Measurements from ENCODE around the gene PHACTR3.

PHACTR3 gene

DNA sequence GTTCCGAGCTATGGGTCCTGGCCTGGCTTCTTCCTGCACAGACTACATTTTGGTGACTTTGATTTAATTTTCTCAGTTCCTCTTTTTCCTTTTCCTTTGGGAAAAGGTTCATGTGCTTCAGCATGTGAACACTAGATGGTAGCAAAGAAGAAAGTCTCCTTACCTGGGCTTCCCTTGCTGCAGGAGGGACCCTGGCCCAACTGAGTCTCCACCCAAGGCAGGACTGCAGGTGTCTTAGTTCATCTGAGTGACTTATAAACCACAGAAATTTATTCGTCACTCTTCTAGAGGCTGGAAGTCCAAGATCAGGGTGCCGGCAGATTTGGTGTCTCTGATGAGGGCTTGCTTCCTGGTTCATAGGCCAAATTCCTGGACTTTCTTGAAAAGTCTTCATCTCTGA, 165.9 kb downstream of the PHACTR3 start:
- no peak overlapping the region for H3K23ac ChIP-seq (ENCODE audit: low read length)
- H3K9ac ChIP-seq (ENCODE audit: low read length): no peak overlapping the region
- no peak overlapping the region for H3K4me2 ChIP-seq (ENCODE audit: low read length)
- H3K79me2 ChIP-seq (ENCODE audit: control insufficient read depth, insufficient read depth, low read length, poor library complexity): no peaks in the 10 kb centered on the region
- H2AK5ac ChIP-seq (ENCODE audit: low read length): no peak overlapping the region
- H3K27ac ChIP-seq (ENCODE audit: low read depth, low read length): no peak overlapping the region
- WGBS (ENCODE audit: extremely low coverage, insufficient coverage, insufficient read length): no CpG with 5 or more reads among the region's 3 CpGs
- H3K14ac ChIP-seq (ENCODE audit: low read length): no peak overlapping the region
- H3K4me1 ChIP-seq (ENCODE audit: control insufficient read depth in 1 of 2, insufficient read depth in 2 of 2, low read length in 2 of 2): no peaks in the 10 kb centered on the region
- H3K79me1 ChIP-seq (ENCODE audit: low read length): no peaks in the 10 kb centered on the region
- H3K9me3 ChIP-seq (ENCODE audit: insufficient read depth, low read depth, low read length): peaks cover 7% of the 10 kb centered on the region
- H3K4ac ChIP-seq (ENCODE audit: low read depth, low read length): no peak overlapping the region
- no peak overlapping the region for H3K4me3 ChIP-seq (ENCODE audit: low read depth, low read length)
- H4K12ac ChIP-seq (ENCODE audit: low read depth, low read length): no peak overlapping the region
- no peaks in the 10 kb centered on the region for H3K36me3 ChIP-seq (ENCODE audit: control insufficient read depth in 1 of 2, insufficient read depth in 2 of 2, low read length in 2 of 2)
- H2BK120ac ChIP-seq (ENCODE audit: insufficient read depth, low read length, poor library complexity): no peak overlapping the region
- H2BK12ac ChIP-seq (ENCODE audit: low read length): no peak overlapping the region
- H4K8ac ChIP-seq (ENCODE audit: low read depth, low read length): no peak overlapping the region
- no peak overlapping the region for H4K91ac ChIP-seq (ENCODE audit: low read depth, low read length)
- H3K27me3 ChIP-seq (ENCODE audit: insufficient read depth, low read length): no peaks in the 10 kb centered on the region
- H2AFZ ChIP-seq (ENCODE audit: insufficient read depth, low read length, poor library complexity): no peak overlapping the region
- DNase-seq: peak in 1 of 2 donors; percentile 8
- H3K18ac ChIP-seq (ENCODE audit: low read length): no peak overlapping the region
- no peak overlapping the region for H2BK5ac ChIP-seq (ENCODE audit: low read depth, low read length, poor library complexity)

DNA sequence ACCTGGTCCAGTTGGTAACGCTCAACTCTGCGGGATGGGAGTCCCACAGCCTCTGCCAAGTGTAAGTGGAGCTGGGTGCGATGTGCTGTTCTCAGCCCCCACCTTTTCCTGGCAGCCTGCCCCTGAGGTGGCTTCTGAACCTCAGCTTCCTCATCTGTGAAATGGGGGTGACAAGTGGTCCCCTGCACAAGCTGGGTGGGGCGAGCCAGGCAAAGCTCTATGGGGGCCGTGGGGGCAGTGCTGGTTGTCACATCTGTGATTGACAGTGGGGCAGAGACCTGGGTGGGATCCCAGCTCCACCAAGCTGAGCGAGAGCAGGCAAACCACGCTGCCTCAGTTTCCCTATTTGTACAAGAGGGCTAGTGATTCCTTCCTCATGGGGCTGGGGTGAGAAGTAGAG, 166.5 kb downstream of the PHACTR3 start:
- no peak overlapping the region for H4K12ac ChIP-seq (ENCODE audit: low read depth, low read length)
- no peak overlapping the region for H2AFZ ChIP-seq (ENCODE audit: insufficient read depth, low read length, poor library complexity)
- H3K4me3 ChIP-seq (ENCODE audit: low read depth, low read length): no peak overlapping the region
- no peaks in the 10 kb centered on the region for H3K79me2 ChIP-seq (ENCODE audit: control insufficient read depth, insufficient read depth, low read length, poor library complexity)
- H3K79me1 ChIP-seq (ENCODE audit: low read length): no peaks in the 10 kb centered on the region
- no peak overlapping the region for H3K18ac ChIP-seq (ENCODE audit: low read length)
- no peaks in the 10 kb centered on the region for H3K36me3 ChIP-seq (ENCODE audit: control insufficient read depth in 1 of 2, insufficient read depth in 2 of 2, low read length in 2 of 2)
- WGBS (ENCODE audit: extremely low coverage, insufficient coverage, insufficient read length): no CpG with 5 or more reads among the region's 7 CpGs
- H3K4me2 ChIP-seq (ENCODE audit: low read length): no peak overlapping the region
- H3K9me3 ChIP-seq (ENCODE audit: insufficient read depth, low read depth, low read length): peaks cover 7% of the 10 kb centered on the region
- no peak overlapping the region for H2BK120ac ChIP-seq (ENCODE audit: insufficient read depth, low read length, poor library complexity)
- no peak overlapping the region for H2BK12ac ChIP-seq (ENCODE audit: low read length)
- H3K4me1 ChIP-seq (ENCODE audit: control insufficient read depth in 1 of 2, insufficient read depth in 2 of 2, low read length in 2 of 2): no peaks in the 10 kb centered on the region
- H3K27ac ChIP-seq (ENCODE audit: low read depth, low read length): no peak overlapping the region
- no peak overlapping the region for H3K23ac ChIP-seq (ENCODE audit: low read length)
- no peak overlapping the region for H3K14ac ChIP-seq (ENCODE audit: low read length)
- H3K9ac ChIP-seq (ENCODE audit: low read length): no peak overlapping the region
- H4K91ac ChIP-seq (ENCODE audit: low read depth, low read length): no peak overlapping the region
- H2BK5ac ChIP-seq (ENCODE audit: low read depth, low read length, poor library complexity): no peak overlapping the region
- no peak for DNase-seq
- H2AK5ac ChIP-seq (ENCODE audit: low read length): no peak overlapping the region
- no peak overlapping the region for H3K4ac ChIP-seq (ENCODE audit: low read depth, low read length)
- H3K27me3 ChIP-seq (ENCODE audit: insufficient read depth, low read length): no peaks in the 10 kb centered on the region
- H4K8ac ChIP-seq (ENCODE audit: low read depth, low read length): no peak overlapping the region

DNA sequence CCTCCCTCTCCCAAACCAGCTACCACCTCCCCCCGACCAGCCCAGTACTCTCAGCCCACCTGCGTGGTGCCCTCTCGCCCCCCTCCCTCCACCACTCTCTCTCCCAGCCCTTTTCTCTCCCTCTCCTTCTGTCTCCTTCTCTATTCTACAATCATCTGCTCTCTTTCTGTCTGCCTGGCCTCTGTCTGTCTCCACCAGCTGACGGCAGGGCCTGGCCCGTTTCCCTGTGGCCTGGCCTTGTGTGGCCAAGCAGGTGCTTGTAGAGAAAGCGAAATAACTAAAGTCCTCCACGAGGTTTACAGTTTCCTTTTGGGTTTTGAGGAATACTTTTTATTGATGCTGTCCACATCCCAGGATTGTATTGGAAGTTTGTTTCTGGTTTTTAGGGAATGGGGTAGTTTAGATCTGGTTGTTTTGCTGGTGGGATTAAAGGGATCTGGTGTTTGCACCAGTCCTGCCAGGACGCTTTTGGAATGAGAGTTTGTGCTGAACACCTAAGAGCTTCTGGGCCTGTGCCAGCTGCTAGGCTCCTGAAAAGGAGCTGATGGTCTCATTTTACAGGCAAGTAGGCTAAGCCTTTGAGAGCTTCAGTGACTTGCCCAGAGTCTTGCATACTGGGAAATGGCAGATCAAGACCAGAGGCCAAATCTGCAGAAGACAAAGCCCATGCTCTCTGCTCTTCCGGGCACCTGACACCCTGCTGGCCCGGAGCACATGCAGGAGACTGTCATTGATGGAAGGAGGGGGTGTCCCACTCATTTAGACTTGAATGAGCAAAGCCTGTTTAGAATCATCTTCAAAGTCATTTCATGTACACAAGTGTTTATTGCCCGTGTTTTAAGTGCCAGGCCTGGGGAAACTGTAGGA, 167.4 kb downstream of the PHACTR3 start:
- H3K23ac ChIP-seq (ENCODE audit: low read length): no peak overlapping the region

DNA sequence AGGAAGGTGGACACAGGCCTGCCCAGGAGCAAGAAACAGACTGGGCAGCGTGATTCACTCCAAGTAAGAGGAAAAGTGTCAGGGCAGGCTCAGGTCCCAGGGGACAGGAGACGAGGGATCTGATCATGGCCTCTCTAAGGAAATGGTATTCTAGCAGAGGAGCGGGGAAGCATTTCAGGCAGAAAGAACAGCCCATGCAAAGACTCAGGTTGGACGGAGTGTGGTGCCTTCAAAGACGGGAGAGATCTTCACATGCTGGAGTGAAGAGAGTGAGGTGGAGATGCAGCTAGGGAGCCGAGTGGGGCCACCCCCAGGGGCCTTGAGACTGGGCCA, 168.0 kb downstream of the PHACTR3 start:
- no peak for DNase-seq
- Histone ChIP-seq H3K9ac (ENCODE audit: low read length) (no peak overlapping the region), H3K14ac (ENCODE audit: low read length) (no peak overlapping the region), H3K4ac (ENCODE audit: low read depth, low read length) (no peak overlapping the region), H2AK5ac (ENCODE audit: low read length) (no peak overlapping the region), H3K9me3 (ENCODE audit: insufficient read depth, low read depth, low read length) (peaks cover 2% of the 10 kb centered on the region), H3K18ac (ENCODE audit: low read length) (no peak overlapping the region), H3K27me3 (ENCODE audit: insufficient read depth, low read length) (no peaks in the 10 kb centered on the region), H2BK120ac (ENCODE audit: insufficient read depth, low read length, poor library complexity) (no peak overlapping the region), H4K91ac (ENCODE audit: low read depth, low read length) (no peak overlapping the region), H3K79me2 (ENCODE audit: control insufficient read depth, insufficient read depth, low read length, poor library complexity) (no peaks in the 10 kb centered on the region), H3K23ac (ENCODE audit: low read length) (no peak overlapping the region), H2BK12ac (ENCODE audit: low read length) (no peak overlapping the region), H4K8ac (ENCODE audit: low read depth, low read length) (no peak overlapping the region), H3K4me3 (ENCODE audit: low read depth, low read length) (no peak overlapping the region), H2AFZ (ENCODE audit: insufficient read depth, low read length, poor library complexity) (no peak overlapping the region), H3K4me2 (ENCODE audit: low read length) (no peak overlapping the region), H3K27ac (ENCODE audit: low read depth, low read length) (no peak overlapping the region), H3K79me1 (ENCODE audit: low read length) (no peaks in the 10 kb centered on the region), H4K12ac (ENCODE audit: low read depth, low read length) (no peak overlapping the region), H2BK5ac (ENCODE audit: low read depth, low read length, poor library complexity) (no peak overlapping the region), H3K36me3 (ENCODE audit: control insufficient read depth in 1 of 2, insufficient read depth in 2 of 2, low read length in 2 of 2) (no peaks in the 10 kb centered on the region), H3K4me1 (ENCODE audit: control insufficient read depth in 1 of 2, insufficient read depth in 2 of 2, low read length in 2 of 2) (no peaks in the 10 kb centered on the region)
- no CpG with 5 or more reads among the region's 6 CpGs for WGBS (ENCODE audit: extremely low coverage, insufficient coverage, insufficient read length)

More for the DNA sequence above, 167.4 kb downstream of the PHACTR3 start:
- Histone ChIP-seq H3K9me3 (ENCODE audit: insufficient read depth, low read depth, low read length) (peaks cover 5% of the 10 kb centered on the region), H3K4me2 (ENCODE audit: low read length) (no peak overlapping the region), H3K14ac (ENCODE audit: low read length) (no peak overlapping the region), H3K4me1 (ENCODE audit: control insufficient read depth in 1 of 2, insufficient read depth in 2 of 2, low read length in 2 of 2) (no peaks in the 10 kb centered on the region), H3K18ac (ENCODE audit: low read length) (no peak overlapping the region), H3K4ac (ENCODE audit: low read depth, low read length) (no peak overlapping the region), H2AK5ac (ENCODE audit: low read length) (no peak overlapping the region), H3K79me1 (ENCODE audit: low read length) (no peaks in the 10 kb centered on the region), H4K12ac (ENCODE audit: low read depth, low read length) (no peak overlapping the region), H2BK12ac (ENCODE audit: low read length) (no peak overlapping the region), H2BK120ac (ENCODE audit: insufficient read depth, low read length, poor library complexity) (no peak overlapping the region), H3K27me3 (ENCODE audit: insufficient read depth, low read length) (no peaks in the 10 kb centered on the region), H2BK5ac (ENCODE audit: low read depth, low read length, poor library complexity) (no peak overlapping the region), H3K4me3 (ENCODE audit: low read depth, low read length) (no peak overlapping the region), H3K27ac (ENCODE audit: low read depth, low read length) (no peak overlapping the region), H3K79me2 (ENCODE audit: control insufficient read depth, insufficient read depth, low read length, poor library complexity) (no peaks in the 10 kb centered on the region), H3K36me3 (ENCODE audit: control insufficient read depth in 1 of 2, insufficient read depth in 2 of 2, low read length in 2 of 2) (no peaks in the 10 kb centered on the region), H4K8ac (ENCODE audit: low read depth, low read length) (no peak overlapping the region), H2AFZ (ENCODE audit: insufficient read depth, low read length, poor library complexity) (no peak overlapping the region), H4K91ac (ENCODE audit: low read depth, low read length) (no peak overlapping the region), H3K9ac (ENCODE audit: low read length) (no peak overlapping the region)
- DNase-seq: no peak
- WGBS (ENCODE audit: extremely low coverage, insufficient coverage, insufficient read length): no CpG with 5 or more reads among the region's 11 CpGs
